ENCODE data around the gene ASAP3. TPM values are rescaled to one million over a fixed set of nuclear protein-coding genes. Genes with fewer than 3 reads are reported as not detected.

The ASAP3 gene
- total and polyA plus RNA-seq, 9 of the 15 experiments (the other 6 are each of a cell fraction or from before 2014, with no cell fraction given): 1.7 to 31.2 (median 17.4) TPM

DNA sequence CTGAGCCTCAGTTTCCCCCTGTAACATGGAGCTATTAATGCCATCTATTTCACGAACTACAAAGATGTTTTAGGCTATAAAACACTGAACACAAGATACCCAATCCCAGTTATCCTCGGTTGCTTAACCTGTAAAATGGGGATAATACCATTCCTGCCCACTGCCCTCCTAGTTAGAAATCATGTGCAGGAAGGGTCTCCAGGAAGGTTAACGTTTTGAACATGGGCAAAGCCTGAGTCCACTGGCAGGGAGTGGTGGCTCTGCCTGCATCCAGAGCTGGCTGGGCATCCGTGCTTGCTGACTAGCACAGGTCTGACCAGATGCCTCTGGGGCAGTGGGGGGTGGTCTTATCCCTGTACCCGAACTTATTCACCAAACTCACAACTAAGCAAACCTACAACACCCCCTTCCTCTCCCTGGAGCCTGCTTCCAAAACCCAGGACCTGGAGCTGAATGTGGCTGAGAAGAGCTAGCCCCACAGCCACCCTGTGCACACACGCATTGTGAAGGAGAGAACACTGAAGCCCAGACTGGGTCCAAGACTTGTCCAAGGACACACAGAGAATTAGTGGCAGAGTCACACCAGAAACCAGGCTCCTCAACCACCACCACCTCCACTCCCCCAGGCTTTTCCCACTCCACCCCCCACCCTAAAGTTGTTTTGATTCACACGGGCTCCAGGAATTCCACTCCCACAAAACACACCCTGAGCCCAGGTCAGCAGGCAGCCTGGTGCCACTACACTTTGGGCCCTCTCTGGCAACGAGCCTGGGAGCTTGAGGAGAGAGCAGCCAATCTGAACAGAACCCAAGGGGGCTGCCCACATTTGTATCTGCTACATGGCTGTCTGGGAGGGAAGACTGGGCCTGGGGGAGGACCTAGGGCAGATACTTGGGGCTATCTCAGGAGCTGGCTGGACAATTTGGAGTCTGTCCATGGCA is 45.4 kb upstream of the ASAP3 start (continued):
- peak; percentile 83 for TF ChIP-seq CBFA2T3 (IDR thresholded peaks at IDR 0.05)
- TF ChIP-seq NCOR1 (IDR thresholded peaks at IDR 0.05): peak; percentile 71
- TF ChIP-seq THRAP3 (IDR thresholded peaks at IDR 0.05; ENCODE audit: borderline replicate concordance): 0 out of 2 replicates have a peak, but pooled peaks have one; percentile 28
- TF ChIP-seq BHLHE40 (IDR thresholded peaks at IDR 0.05; ENCODE audit: low read length): 0 out of 2 replicates have a peak, but pooled peaks have one; percentile 7
- TF ChIP-seq TEAD4 (IDR thresholded peaks at IDR 0.05; ENCODE audit: low read length): peak; percentile 38; the same call in 1 of the 2 replicates
- TF ChIP-seq TEAD4 (CRISPR knock-in tag; IDR thresholded peaks at IDR 0.05; ENCODE audit: borderline replicate concordance): no peak
- 0 out of 2 replicates have a peak, but pooled peaks have one; percentile 20 for TF ChIP-seq DNMT1 (IDR thresholded peaks at IDR 0.05)
- TF ChIP-seq, protein P1, sequence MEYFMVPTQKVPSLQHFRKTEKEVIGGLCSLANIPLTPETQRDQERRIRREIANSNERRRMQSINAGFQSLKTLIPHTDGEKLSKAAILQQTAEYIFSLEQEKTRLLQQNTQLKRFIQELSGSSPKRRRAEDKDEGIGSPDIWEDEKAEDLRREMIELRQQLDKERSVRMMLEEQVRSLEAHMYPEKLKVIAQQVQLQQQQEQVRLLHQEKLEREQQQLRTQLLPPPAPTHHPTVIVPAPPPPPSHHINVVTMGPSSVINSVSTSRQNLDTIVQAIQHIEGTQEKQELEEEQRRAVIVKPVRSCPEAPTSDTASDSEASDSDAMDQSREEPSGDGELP (CRISPR knock-in tag; IDR thresholded peaks at IDR 0.05; ENCODE audit: borderline replicate concordance): peak; percentile 52; the same call in 1 of the 2 replicates
- no peak for TF ChIP-seq HNRNPLL (IDR thresholded peaks at IDR 0.05; ENCODE audit: low read depth, low read length, poor library complexity, severe bottlenecking)
- 0 out of 2 replicates have a peak, but pooled peaks have one; percentile 35 for TF ChIP-seq ARID2 (IDR thresholded peaks at IDR 0.05)
- peak; percentile 58; the same call in 1 of the 2 replicates for TF ChIP-seq TAL1 (IDR thresholded peaks at IDR 0.05)
- TF ChIP-seq TCF3 (CRISPR knock-in tag; IDR thresholded peaks at IDR 0.05): peak; percentile 56
- 0 out of 2 replicates have a peak, but pooled peaks have one; percentile 31 for TF ChIP-seq PML (IDR thresholded peaks at IDR 0.05; ENCODE audit: low read length)
- TF ChIP-seq MEF2D (tag; conservative IDR thresholded peaks at IDR 0.05; ENCODE audit: low read depth): no peak
- TF ChIP-seq KLF13 (tag; IDR thresholded peaks at IDR 0.05; ENCODE audit: borderline replicate concordance, low read depth): no peak
- peak; percentile 41 for TF ChIP-seq RBM25 (IDR thresholded peaks at IDR 0.05; ENCODE audit: low read depth, low read length, severe bottlenecking)
- no peak for TF ChIP-seq RBBP5 (IDR thresholded peaks at IDR 0.05; ENCODE audit: borderline replicate concordance, insufficient read depth, low read length, poor library complexity, severe bottlenecking)
- TF ChIP-seq ZFX (CRISPR knock-in tag; IDR thresholded peaks at IDR 0.05): 0 out of 2 replicates have a peak, but pooled peaks have one; percentile 21
- TF ChIP-seq ADNP (tag; IDR thresholded peaks at IDR 0.05): peak; percentile 86
- peak; percentile 95 for TF ChIP-seq BCOR (IDR thresholded peaks at IDR 0.05)
- 0 out of 2 replicates have a peak, but pooled peaks have one; percentile 40 for TF ChIP-seq HDGF (IDR thresholded peaks at IDR 0.05)
- TF ChIP-seq HDAC1 (IDR thresholded peaks at IDR 0.05): peak in 1 of 2 experiments; percentile 19; a peak in 1 of 4 replicates
- TF ChIP-seq ZNF24 (IDR thresholded peaks at IDR 0.05): peak; percentile 29; the same call in 1 of the 2 replicates
- TF ChIP-seq CBFA2T2 (conservative IDR thresholded peaks at IDR 0.05): peak; percentile 61
- TF ChIP-seq NRF1 (conservative IDR thresholded peaks at IDR 0.05 in 1 of 2, IDR thresholded peaks at IDR 0.05 in 1 of 2): no peak
- TF ChIP-seq SIX5 (IDR thresholded peaks at IDR 0.05; ENCODE audit: borderline replicate concordance in 1 of 2, insufficient read depth in 1 of 2, low read depth in 1 of 2, low read length in 2 of 2): no peak
- TF ChIP-seq TFAM (CRISPR knock-in tag; conservative IDR thresholded peaks at IDR 0.05): no peak
